Immature natural killer cell (primary cell): ENCODE measurements around the gene LRRC8A. TPM values are rescaled to one million over a fixed set of nuclear protein-coding genes. Genes with fewer than 3 reads are reported as not detected.
"Not testable (repeated sequence)": the region's sequence is repeated elsewhere in the genome, so short reads cannot be mapped to it uniquely, and the experiment has no call there.

Source experiments
- DNase-seq, 3 donors: peaks; one replicate each; pipeline ENCODE4 v3.0.0; 2022; ENCODE audit warnings: mixed read lengths in 1 of 3
- H3K27ac Mint-ChIP-seq, 6 donors: one replicate each; pipeline ENCODE4 v1.8.0; 2020; ENCODE audit warnings: mixed read lengths in 6 of 6, mild to moderate bottlenecking in 5 of 6, inconsistent platforms in 4 of 6, moderate library complexity in 3 of 6
- H3K27me3 Mint-ChIP-seq, 3 donors: one replicate each; pipeline ENCODE4 v1.8.0; 2020 to 2021; ENCODE audit warnings: low read depth in 3 of 3, mild to moderate bottlenecking in 3 of 3, mixed read lengths in 3 of 3, moderate library complexity in 3 of 3, inconsistent platforms in 1 of 3
- H3K36me3 Mint-ChIP-seq, 3 donors: one replicate each; pipeline ENCODE4 v1.8.0; 2020; ENCODE audit warnings: mixed read lengths in 3 of 3, inconsistent platforms in 2 of 3, mild to moderate bottlenecking in 2 of 3
- H3K4me1 Mint-ChIP-seq, 2 donors: one replicate each; pipeline ENCODE4 v1.8.0; 2020; ENCODE audit warnings: inconsistent platforms in 2 of 2, mild to moderate bottlenecking in 2 of 2, mixed read lengths in 2 of 2, moderate library complexity in 1 of 2
- H3K4me3 Mint-ChIP-seq, 5 donors: one replicate each; pipeline ENCODE4 v1.8.0; 2020; ENCODE audit warnings: mild to moderate bottlenecking in 5 of 5, mixed read lengths in 5 of 5, inconsistent platforms in 3 of 5, moderate library complexity in 3 of 5
- H3K9me3 Mint-ChIP-seq, 6 donors: one replicate each; pipeline ENCODE4 v1.8.0; 2020; ENCODE audit warnings: mild to moderate bottlenecking in 6 of 6, mixed read lengths in 6 of 6, inconsistent platforms in 4 of 6, moderate library complexity in 3 of 6
- polyA plus RNA-seq, 3 donors: library from polyadenylated mRNA; unstranded; fragments of 300-500 nt; fragmentation: Illumina TruSeq; gene quantifications; one replicate each; pipeline ENCODE4 v1.2.3, GENCODE V29; 2021

LRRC8A gene
- polyA plus RNA-seq, 3 donors from 2014 or later: 29.3 to 98.2 (median 34.6) TPM

DNA sequence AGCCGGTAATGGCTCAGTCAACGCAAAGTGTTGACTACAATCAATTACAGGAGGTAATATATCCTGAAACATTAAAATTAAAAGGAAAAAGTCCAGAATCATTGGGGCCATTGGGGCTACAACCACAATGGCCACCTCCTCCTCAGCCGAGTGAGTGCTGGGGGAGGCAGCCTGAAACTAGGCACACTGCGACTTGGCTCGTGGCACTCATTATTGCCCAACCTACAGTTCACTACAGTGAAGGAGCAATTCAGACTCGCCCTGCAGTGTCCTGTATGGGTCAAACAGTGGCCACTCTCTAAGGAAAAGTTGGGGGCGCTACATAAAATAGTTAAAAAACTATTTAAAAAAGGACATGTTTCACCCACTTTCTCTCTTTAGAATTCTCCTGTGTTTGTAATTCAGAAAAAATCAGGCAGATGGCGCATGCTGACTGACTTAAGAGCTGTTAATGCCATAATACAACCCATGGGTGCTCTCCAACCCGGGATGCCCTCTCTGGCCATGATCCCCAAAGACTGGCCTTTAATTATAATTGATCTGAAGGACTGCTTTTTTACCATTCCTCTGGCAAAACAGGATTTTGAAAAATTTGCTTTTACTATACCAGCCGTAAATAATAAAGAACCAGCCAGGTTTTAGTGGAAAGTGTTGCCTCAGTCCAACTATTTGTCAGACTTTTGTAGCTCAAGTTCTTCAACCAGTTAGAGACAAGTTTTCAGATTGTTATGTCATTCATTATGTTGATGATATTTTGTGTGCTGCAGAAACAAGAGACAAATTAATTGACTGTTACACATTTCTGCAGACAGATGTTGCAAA is 29.9 kb upstream of the LRRC8A start:
- not testable (repeated sequence) for H3K27ac Mint-ChIP-seq, H3K4me3 Mint-ChIP-seq, H3K27me3 Mint-ChIP-seq, H3K4me1 Mint-ChIP-seq
- DNase-seq: peak in 2 of 3 donors; percentile 17 to 20
- H3K9me3 Mint-ChIP-seq: peaks cover 0 to 14% (median 9%) of the 10 kb centered on the region in 6 donors
- peaks cover 13 to 18% (median 18%) of the 10 kb centered on the region in 3 donors for H3K36me3 Mint-ChIP-seq

DNA sequence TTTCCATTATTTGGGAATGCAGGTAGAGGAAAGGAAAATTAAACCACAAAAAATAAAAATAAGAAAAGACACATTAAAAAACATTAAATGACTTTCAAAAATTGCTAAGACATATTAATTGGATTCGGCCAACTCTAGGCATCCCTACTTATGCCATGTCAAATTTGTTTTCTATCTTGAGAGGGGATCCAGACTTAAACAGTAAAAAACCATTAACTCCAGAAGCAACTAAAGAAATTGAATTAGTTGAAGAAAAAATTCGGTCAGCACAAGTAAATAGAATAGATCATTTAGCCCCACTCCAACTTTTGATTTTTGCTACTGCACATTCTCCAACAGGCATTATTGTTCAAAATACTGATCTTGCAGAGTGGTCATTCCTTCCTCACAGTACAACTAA is 29.3 kb upstream of the LRRC8A start:
- not testable (repeated sequence) for H3K27me3 Mint-ChIP-seq, H3K4me1 Mint-ChIP-seq, H3K4me3 Mint-ChIP-seq, H3K27ac Mint-ChIP-seq, DNase-seq
- H3K36me3 Mint-ChIP-seq: peaks cover 13 to 18% (median 18%) of the 10 kb centered on the region in 3 donors
- peaks cover 0 to 14% (median 9%) of the 10 kb centered on the region in 6 donors for H3K9me3 Mint-ChIP-seq

DNA sequence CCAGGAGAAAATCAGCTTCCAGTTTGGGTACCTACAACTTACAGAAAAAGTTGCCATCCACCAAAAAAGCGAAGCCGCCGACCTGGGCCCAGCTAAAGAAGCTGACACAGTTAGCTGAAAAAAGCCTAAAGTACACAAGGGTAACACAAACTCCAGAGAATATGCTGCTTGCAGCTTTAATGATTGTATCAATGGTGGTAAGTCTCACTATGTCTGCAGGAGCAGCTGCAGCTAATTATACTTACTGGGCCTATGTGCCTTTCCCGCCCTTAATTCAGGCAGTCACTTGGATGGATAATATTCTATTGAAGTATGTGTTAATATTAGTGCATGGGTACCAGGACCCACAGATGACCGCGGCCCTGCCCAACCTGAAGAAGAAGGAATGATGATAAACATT is 27.5 kb upstream of the LRRC8A start:
- Mint-ChIP-seq H3K9me3 (peaks cover 0 to 14% (median 9%) of the 10 kb centered on the region in 6 donors), H3K36me3 (peaks cover 13 to 18% (median 18%) of the 10 kb centered on the region in 3 donors)
- not testable (repeated sequence) for DNase-seq, H3K4me1 Mint-ChIP-seq, H3K4me3 Mint-ChIP-seq, H3K27me3 Mint-ChIP-seq, H3K27ac Mint-ChIP-seq

DNA sequence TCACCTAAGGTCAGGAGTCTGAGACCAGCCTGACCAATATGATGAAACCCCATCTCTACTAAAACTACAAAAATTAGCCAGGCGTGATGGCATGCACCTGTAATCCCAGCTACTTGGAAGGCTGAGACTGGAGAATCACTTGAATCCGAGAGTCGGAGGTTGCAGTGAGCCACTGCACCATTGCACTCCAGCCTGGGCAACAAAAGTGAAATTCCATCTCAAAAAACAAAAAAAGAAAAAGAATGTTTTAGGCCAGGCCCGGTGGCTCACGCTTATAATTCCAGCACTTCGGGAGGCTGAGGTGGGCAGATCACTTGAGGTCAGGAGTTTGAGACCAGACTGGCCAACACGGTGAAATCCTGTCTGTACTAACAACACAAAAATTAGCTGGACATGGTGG is 23.5 kb upstream of the LRRC8A start:
- not testable (repeated sequence) for H3K27me3 Mint-ChIP-seq, H3K4me3 Mint-ChIP-seq, H3K27ac Mint-ChIP-seq, H3K36me3 Mint-ChIP-seq, H3K9me3 Mint-ChIP-seq, H3K4me1 Mint-ChIP-seq, DNase-seq

GRCh38 chr9:128860937-128861336 is 21.0 kb upstream of the LRRC8A start:
- H3K9me3 Mint-ChIP-seq: no peaks in the 10 kb centered on the region
- no peak overlapping the region for H3K27ac Mint-ChIP-seq
- peaks cover 0 to 4% of the 10 kb centered on the region in 2 donors for H3K4me1 Mint-ChIP-seq

DNA sequence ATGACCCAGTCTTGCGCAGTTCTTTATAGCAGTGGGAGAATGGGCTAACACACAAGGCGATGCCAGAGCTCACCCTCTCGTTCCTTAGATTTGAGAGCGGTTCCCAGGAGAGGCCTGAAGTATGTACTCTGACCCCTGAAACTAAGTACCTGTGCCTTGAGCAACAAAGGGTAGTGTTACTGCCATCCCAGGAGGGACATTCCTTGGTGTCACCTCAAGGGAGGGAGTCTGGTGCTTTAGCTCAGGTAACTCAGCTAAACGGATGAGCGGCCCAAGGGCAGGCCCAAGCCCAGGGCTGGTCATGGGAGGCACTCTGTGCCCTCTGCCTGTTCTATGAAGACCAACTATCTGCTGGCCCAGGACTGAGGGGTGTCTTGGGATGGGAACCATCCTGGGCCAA is 20.4 kb upstream of the LRRC8A start:
- DNase-seq: no peak
- no peaks in the 10 kb centered on the region for H3K36me3 Mint-ChIP-seq
- no peak overlapping the region for H3K4me3 Mint-ChIP-seq
- H3K27ac Mint-ChIP-seq: no peak overlapping the region
- no peaks in the 10 kb centered on the region for H3K9me3 Mint-ChIP-seq
- peaks cover 0 to 5% of the 10 kb centered on the region in 2 donors for H3K4me1 Mint-ChIP-seq
- peaks cover 0 to 4% (median 3%) of the 10 kb centered on the region in 3 donors for H3K27me3 Mint-ChIP-seq

More at GRCh38 chr9:128860937-128861336, 21.0 kb upstream of the LRRC8A start:
- no peaks in the 10 kb centered on the region for H3K36me3 Mint-ChIP-seq
- H3K4me3 Mint-ChIP-seq: no peak overlapping the region
- peaks cover 0 to 3% (median 3%) of the 10 kb centered on the region in 3 donors for H3K27me3 Mint-ChIP-seq
- DNase-seq: no peak

- Mint-ChIP-seq H3K9me3 (no peaks in the 10 kb centered on the region), H3K36me3 (no peaks in the 10 kb centered on the region), H3K4me1 (peaks cover 0 to 5% of the 10 kb centered on the region in 2 donors), H3K4me3 (no peak overlapping the region), H3K27ac (peak overlapping the region in 1 of 6 donors; percentile 41), H3K27me3 (peaks cover 0 to 4% (median 3%) of the 10 kb centered on the region in 3 donors)
- no peak for DNase-seq
Measured at GRCh38 chr9:128862401-128862851, 19.5 kb upstream of the LRRC8A start.

DNA sequence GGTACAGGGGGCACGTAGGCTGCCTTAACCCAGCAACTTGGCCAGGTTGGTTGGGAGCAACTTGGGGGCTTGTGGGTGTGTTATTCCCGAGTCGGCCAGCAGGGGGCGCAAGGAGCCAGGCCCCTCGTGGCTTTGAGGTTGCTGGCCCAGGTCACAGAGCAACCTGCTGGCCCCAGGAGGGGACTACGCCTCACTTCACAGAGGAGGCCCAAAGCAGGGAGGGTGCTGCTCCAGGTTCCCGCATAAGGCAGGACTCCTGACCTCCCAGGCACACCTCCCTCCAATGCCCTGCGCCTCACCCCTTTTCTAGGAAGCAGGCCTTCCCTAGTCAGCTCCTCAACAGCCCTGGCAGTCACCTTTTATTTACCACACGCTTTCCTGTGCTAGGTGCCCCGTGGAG is 18.3 kb upstream of the LRRC8A start:
- H3K4me3 Mint-ChIP-seq: no peak overlapping the region
- H3K36me3 Mint-ChIP-seq: no peaks in the 10 kb centered on the region
- H3K4me1 Mint-ChIP-seq: peaks cover 0 to 5% of the 10 kb centered on the region in 2 donors
- peaks cover 0 to 4% (median 3%) of the 10 kb centered on the region in 3 donors for H3K27me3 Mint-ChIP-seq
- H3K27ac Mint-ChIP-seq: peak overlapping the region in 2 of 6 donors; percentile 16 to 62
- no peaks in the 10 kb centered on the region for H3K9me3 Mint-ChIP-seq
- DNase-seq: peak; percentile 73 to 81 (median 78)

DNA sequence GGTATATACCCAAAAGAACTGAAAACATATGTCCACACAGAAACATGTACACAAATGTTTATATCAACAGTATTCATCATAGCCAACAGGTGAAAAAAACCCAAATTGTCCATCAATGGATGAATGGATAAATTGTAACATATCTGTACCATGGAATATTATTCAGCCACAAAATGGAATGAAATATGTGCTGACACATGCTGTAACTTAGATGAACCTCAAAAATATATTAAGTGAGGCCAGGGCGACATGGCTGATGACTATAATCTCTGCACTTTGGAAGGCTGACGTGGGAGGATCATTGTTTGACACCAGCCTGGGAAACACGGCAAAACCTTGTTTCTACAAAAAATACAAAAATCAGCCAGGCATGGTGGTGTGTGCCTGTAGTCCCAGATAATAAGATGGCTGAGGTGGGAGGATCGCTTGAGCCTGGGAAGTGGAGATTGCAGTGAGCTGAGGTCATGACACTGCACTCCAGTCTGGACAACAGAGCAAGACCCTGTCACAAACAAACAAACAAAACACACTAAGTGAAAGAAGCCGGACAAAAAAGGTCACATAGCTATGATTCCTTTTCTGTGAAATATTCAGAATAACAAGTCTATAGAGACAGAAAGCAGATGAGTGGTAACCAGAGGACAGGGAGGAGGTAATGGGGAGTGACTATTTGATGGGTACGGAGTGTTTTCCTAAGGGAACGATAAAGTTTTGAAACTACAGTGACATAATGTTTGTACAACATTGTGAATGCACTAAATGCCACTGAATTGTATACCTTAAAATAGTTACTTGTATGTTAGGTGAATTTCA is 11.6 kb upstream of the LRRC8A start:
- Mint-ChIP-seq H3K27ac (no peak overlapping the region), H3K36me3 (peaks cover 0 to 12% (median 4%) of the 10 kb centered on the region in 3 donors), H3K9me3 (no peaks in the 10 kb centered on the region), H3K4me1 (peaks cover 0 to 3% of the 10 kb centered on the region in 2 donors), H3K27me3 (peaks cover 0 to 3% (median 1%) of the 10 kb centered on the region in 3 donors), H3K4me3 (no peak overlapping the region)
- no peak for DNase-seq

DNA sequence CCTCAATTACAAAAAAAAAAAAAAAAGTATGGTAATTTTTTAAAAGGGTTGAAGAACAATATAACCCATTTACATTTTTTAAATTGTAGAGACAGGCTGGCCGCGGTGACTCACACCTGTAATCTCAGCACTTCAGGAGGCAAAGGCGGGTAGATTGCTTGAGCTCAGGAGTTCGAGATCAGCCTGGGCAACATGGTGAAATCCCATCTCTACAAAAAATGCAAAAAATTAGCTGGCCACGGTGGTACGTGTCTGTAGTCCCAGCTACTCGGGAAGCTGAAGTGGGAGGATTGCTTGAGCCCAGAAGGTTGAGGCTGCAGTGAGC is 11.0 kb upstream of the LRRC8A start:
- DNase-seq, H3K27ac Mint-ChIP-seq, H3K27me3 Mint-ChIP-seq, H3K9me3 Mint-ChIP-seq, H3K4me1 Mint-ChIP-seq, H3K4me3 Mint-ChIP-seq: not testable (repeated sequence)
- H3K36me3 Mint-ChIP-seq: peaks cover 0 to 12% (median 4%) of the 10 kb centered on the region in 3 donors

GRCh38 chr9:128877852-128878251 is 4.1 kb upstream of the LRRC8A start:
- no peak for DNase-seq
- Mint-ChIP-seq H3K4me3 (no peak overlapping the region), H3K36me3 (no peaks in the 10 kb centered on the region), H3K27ac (no peak overlapping the region), H3K27me3 (peaks cover 6 to 8% (median 7%) of the 10 kb centered on the region in 3 donors), H3K4me1 (peaks cover 18 to 22% of the 10 kb centered on the region in 2 donors), H3K9me3 (no peaks in the 10 kb centered on the region)

- DNase-seq: no peak
- H3K4me1 Mint-ChIP-seq: peaks cover 65 to 66% of the 10 kb centered on the region in 2 donors
- peaks cover 3 to 8% (median 5%) of the 10 kb centered on the region in 3 donors for H3K36me3 Mint-ChIP-seq
Measured at GRCh38 chr9:128882677-128883603, 1.0 kb downstream of the LRRC8A start.

GRCh38 chr9:128884164-128884563 is 2.2 kb downstream of the LRRC8A start:
- no peak for DNase-seq
- Mint-ChIP-seq H3K36me3 (peaks cover 3 to 14% (median 5%) of the 10 kb centered on the region in 3 donors), H3K27ac (peak overlapping the region; percentile 83 to 97 (median 91)), H3K4me3 (peak overlapping the region; percentile 92 to 99 (median 98)), H3K4me1 (peaks cover 77 to 79% of the 10 kb centered on the region in 2 donors), H3K27me3 (peaks cover 7 to 8% (median 8%) of the 10 kb centered on the region in 3 donors), H3K9me3 (no peaks in the 10 kb centered on the region)

More at GRCh38 chr9:128882677-128883603, 1.0 kb downstream of the LRRC8A start:
- H3K4me3 Mint-ChIP-seq: peak overlapping the region; percentile 92 to 99 (median 98)
- peaks cover 7 to 8% (median 8%) of the 10 kb centered on the region in 3 donors for H3K27me3 Mint-ChIP-seq
- peak overlapping the region; percentile 90 to 97 (median 94) for H3K27ac Mint-ChIP-seq
- no peaks in the 10 kb centered on the region for H3K9me3 Mint-ChIP-seq
